Measurements from ENCODE around the gene FLVCR2.

GRCh38 chr14:75607044-75607443, 28.6 kb downstream of the FLVCR2 start:
- TF ChIP-seq POLR2AphosphoS5 (IDR thresholded peaks at IDR 0.05; ENCODE audit: low read depth, low read length) (no peak), FOXP2 (optimal IDR thresholded peaks at IDR 0.05; ENCODE audit: borderline replicate concordance, extremely low read depth, extremely low read length, insufficient read depth) (no peak), SIN3A (IDR thresholded peaks at IDR 0.05; ENCODE audit: borderline replicate concordance, insufficient read depth, low read length) (no peak), REST (IDR thresholded peaks at IDR 0.05; ENCODE audit: insufficient read depth in 1 of 2, low read depth in 2 of 2, low read length in 2 of 2) (no peak), TAF1 (IDR thresholded peaks at IDR 0.05; ENCODE audit: borderline replicate concordance, insufficient read depth, low read length) (no peak)

Measured in PFSK-1 (cell line).